Cardiac muscle cell (in vitro differentiated cells and primary cell): ENCODE results near the gene FRMD1. TPM values are rescaled to one million over a fixed set of nuclear protein-coding genes. Genes with fewer than 3 reads are reported as not detected.

Experiments
- DNase-seq, 2 donors: peaks; one replicate each; pipeline versions ENCODE4 v3.0.0 to v3.0.0-alpha.2; 2010 to 2017; ENCODE audit warnings: low read depth in 1 of 2, low spot score in 1 of 2
- H3K27ac ChIP-seq: fragments of 200-600 bp; sonication (generic); 2 replicates; pipeline ENCODE4 v1.5.1; 2016
- H3K27me3 ChIP-seq: fragments of 200-600 bp; sonication (generic); 2 replicates; pipeline ENCODE4 v1.6.0; 2016; ENCODE audit warnings: control low read depth
- H3K36me3 ChIP-seq: fragments of 200-600 bp; sonication (generic); 2 replicates; pipeline ENCODE4 v1.5.1; 2016; ENCODE audit warnings: control low read depth
- H3K4me1 ChIP-seq: fragments of 200-600 bp; sonication (generic); 2 replicates; pipeline ENCODE4 v1.8.1; 2017; ENCODE audit warnings: low read depth, mild to moderate bottlenecking, mixed run types
- H3K4me3 ChIP-seq: fragments of 200-600 bp; sonication (generic); 2 replicates; pipeline ENCODE4 v1.5.1; 2016; ENCODE audit warnings: mild to moderate bottlenecking
- H3K9me3 ChIP-seq: fragments of 200-600 bp; sonication (generic); 2 replicates; pipeline ENCODE4 v1.5.1; 2017; ENCODE audit warnings: low read depth, mild to moderate bottlenecking, control low read depth
- polyA plus RNA-seq: library from polyadenylated mRNA; unstranded; fragments of >200 nt; fragmentation: Nextera tagmentation; extraction: Ambion mirVana; gene quantifications from 2 replicates; pipeline ENCODE4 v1.2.1, GENCODE V29; 2016
- total RNA-seq: library from RNA; depleted of rRNA; stranded (reverse); fragments of >200 nt; gene quantifications from 2 replicates; pipeline ENCODE4 v1.2.3, GENCODE V29; 2016
- TF ChIP-seq, protein P1 (sequence below): IDR thresholded peaks from 2 replicates; pipeline ENCODE4 v1.5.1; 2012; ENCODE audit warnings: low read depth, mild to moderate bottlenecking, low read length

Gene FRMD1
- total and polyA plus RNA-seq, 2 experiments from 2014 or later, result 0.09 TPM; not detected in 1

DNA sequence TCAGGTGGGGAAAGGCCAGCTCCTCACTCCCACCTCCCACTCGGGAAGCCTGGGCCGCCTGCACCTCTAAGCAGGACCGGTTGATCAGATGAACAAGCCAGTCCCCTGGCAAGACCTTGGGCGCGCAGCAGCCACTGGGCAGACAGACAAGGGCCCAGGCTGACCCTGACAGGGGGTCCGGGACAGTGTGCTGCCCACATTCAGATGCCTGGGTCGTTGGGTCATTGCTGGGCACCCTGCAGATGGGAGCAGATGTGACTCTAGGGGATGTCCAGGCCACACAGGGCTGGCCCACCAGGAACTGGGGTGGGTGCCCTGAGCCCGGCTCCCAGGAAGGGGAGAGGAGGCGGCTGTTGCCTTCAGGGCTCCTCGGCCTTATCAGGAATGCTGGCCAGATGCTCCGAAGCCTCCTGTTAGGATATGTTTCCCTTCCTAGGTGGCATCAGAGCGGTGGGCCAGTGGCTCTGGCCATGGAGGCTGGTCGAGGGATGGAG lies 17.3 kb upstream of the FRMD1 start:
- Histone ChIP-seq H3K27me3 (peaks cover 25% of the 10 kb centered on the region), H3K9me3 (no peaks in the 10 kb centered on the region), H3K36me3 (no peaks in the 10 kb centered on the region), H3K4me3 (no peak overlapping the region), H3K27ac (no peak overlapping the region), H3K4me1 (peaks cover 3% of the 10 kb centered on the region)
- DNase-seq, result no peak
- TF ChIP-seq, protein P1, sequence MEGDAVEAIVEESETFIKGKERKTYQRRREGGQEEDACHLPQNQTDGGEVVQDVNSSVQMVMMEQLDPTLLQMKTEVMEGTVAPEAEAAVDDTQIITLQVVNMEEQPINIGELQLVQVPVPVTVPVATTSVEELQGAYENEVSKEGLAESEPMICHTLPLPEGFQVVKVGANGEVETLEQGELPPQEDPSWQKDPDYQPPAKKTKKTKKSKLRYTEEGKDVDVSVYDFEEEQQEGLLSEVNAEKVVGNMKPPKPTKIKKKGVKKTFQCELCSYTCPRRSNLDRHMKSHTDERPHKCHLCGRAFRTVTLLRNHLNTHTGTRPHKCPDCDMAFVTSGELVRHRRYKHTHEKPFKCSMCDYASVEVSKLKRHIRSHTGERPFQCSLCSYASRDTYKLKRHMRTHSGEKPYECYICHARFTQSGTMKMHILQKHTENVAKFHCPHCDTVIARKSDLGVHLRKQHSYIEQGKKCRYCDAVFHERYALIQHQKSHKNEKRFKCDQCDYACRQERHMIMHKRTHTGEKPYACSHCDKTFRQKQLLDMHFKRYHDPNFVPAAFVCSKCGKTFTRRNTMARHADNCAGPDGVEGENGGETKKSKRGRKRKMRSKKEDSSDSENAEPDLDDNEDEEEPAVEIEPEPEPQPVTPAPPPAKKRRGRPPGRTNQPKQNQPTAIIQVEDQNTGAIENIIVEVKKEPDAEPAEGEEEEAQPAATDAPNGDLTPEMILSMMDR, result no peak

DNA sequence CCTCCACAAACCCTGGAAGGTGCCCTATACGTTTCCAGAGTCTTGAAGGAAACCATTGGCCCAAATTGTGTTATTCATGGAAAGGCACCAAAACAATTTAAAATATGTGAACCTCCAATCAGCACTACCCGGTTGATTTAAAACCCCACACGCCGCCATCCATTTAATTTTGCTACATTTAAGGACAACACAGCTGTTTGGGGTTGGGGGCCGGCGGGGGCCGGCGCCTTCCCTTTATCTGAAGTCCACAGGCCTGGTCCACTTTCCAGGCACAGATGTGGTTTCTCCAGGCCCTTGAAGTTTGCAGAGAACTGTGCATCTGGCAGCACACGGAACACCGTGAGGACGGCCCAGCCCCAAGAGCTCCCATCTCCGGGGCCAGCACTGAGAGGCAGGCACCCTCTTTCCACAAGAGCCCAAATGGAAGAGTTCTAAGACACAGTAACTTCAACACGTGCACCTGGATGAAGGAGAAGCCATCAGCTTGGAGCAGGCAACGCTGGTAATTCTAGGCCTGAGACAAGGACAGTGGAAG lies 16.8 kb upstream of the FRMD1 start:
- Histone ChIP-seq H3K36me3 (no peaks in the 10 kb centered on the region), H3K4me3 (no peak overlapping the region), H3K27ac (no peak overlapping the region), H3K9me3 (no peaks in the 10 kb centered on the region), H3K4me1 (peaks cover 3% of the 10 kb centered on the region), H3K27me3 (peaks cover 20% of the 10 kb centered on the region)
- TF ChIP-seq, protein P1, result no peak
- no peak for DNase-seq

DNA sequence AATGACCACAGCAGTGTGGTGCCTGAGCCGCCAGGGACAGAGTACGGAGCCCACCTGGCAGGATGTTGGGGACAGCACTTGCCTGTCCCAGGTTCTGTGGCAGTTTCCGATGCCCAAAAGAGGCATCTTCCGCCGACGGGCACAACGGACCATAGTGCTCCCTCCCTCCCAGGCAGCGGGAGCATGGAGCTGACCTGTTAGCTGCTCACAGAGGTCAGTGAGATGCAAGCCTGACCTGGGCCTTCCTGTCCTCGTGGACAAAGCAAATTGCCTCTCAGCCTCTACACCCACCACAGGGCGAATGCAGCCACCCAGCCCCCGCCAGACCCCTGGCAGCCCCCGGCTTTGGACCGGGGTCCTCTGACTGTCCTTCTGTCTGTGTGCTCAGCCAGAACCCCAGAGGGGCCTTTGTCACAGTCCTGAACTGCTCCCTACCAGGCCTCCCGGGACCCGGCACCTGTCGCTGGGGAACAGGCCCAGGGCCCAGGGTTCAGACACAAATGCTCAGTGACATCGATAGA lies 16.2 kb upstream of the FRMD1 start:
- no peak for DNase-seq
- no peaks in the 10 kb centered on the region for H3K9me3 ChIP-seq
- TF ChIP-seq, protein P1, result no peak
- H3K27me3 ChIP-seq, result peaks cover 14% of the 10 kb centered on the region
- H3K36me3 ChIP-seq, result no peaks in the 10 kb centered on the region
- H3K4me3 ChIP-seq, result no peak overlapping the region
- H3K4me1 ChIP-seq, result peaks cover 3% of the 10 kb centered on the region
- no peak overlapping the region for H3K27ac ChIP-seq

DNA sequence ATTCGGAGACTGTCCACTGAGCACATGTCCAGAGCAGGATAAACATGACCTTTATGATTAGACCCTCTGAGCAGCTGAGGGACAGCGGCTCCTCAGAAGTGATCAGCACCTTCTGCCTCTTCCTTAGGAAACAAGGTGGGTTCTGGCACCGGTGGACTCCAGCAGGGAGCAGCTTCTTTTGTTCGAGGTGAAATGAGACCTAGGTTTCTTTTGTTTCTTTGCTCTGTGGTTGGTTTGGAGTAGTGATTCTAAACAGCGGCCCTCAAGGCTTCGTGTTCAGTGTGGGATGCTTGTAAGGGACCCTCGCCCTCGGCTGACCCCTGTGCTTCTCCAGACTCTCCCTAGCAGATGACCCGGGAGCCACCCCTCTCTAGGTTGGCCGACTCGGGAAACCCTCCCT lies 14.6 kb upstream of the FRMD1 start:
- H3K36me3 ChIP-seq, result no peaks in the 10 kb centered on the region
- peaks cover 8% of the 10 kb centered on the region for H3K4me1 ChIP-seq
- no peak overlapping the region for H3K27ac ChIP-seq
- H3K27me3 ChIP-seq, result no peaks in the 10 kb centered on the region
- no peak overlapping the region for H3K4me3 ChIP-seq
- DNase-seq, result no peak
- no peaks in the 10 kb centered on the region for H3K9me3 ChIP-seq
- TF ChIP-seq, protein P1, result no peak

DNA sequence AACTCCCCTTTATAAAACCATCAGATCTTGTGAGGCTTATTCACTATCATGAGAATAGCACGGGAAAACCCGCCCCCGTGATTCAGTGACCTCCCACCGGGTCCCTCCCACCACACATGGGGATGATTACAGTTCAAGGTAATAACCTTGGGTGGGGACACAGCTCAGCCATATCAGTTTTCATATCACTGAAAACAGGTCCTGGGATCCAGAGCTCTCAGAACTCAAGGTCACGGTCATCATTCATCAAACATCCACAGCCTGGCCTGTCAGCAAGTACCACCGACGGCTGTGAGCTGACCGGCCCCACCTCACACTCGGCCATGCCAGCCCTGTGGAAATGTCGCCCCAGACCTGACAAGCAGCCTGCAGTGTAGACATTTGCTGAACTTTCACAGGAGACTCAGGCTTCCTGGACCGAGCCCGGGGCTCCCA lies 14.1 kb upstream of the FRMD1 start:
- H3K36me3 ChIP-seq, result no peaks in the 10 kb centered on the region
- H3K27me3 ChIP-seq, result no peaks in the 10 kb centered on the region
- TF ChIP-seq, protein P1, result no peak
- H3K9me3 ChIP-seq, result no peaks in the 10 kb centered on the region
- no peak overlapping the region for H3K27ac ChIP-seq
- H3K4me1 ChIP-seq, result peaks cover 14% of the 10 kb centered on the region
- DNase-seq, result no peak
- H3K4me3 ChIP-seq, result no peak overlapping the region
